Effector memory CD8-positive, alpha-beta T cell (primary cell): Measurements from ENCODE around the gene LACC1.

Experiments
- ATAC-seq: fragments of 150-1000 bp; cut with Tn5 transposase; replicated peaks from 2 replicates; pipeline ENCODE4 v1.10.0; 2021; ENCODE audit warnings: mild to moderate bottlenecking, moderate library complexity
- DNase-seq, 3 experiments: peaks; one replicate each; pipeline ENCODE4 v3.0.0; 2021
- H3K27ac Mint-ChIP-seq, 2 donors: one replicate each; pipeline ENCODE4 v1.8.0; 2022; ENCODE audit warnings: mild to moderate bottlenecking in 2 of 2, mixed read lengths in 2 of 2, moderate library complexity in 2 of 2
- H3K27me3 Mint-ChIP-seq, 2 donors: one replicate each; pipeline ENCODE4 v1.8.0; 2022; ENCODE audit warnings: mixed read lengths in 2 of 2
- H3K36me3 Mint-ChIP-seq: one replicate; pipeline ENCODE4 v1.8.0; 2022; ENCODE audit warnings: mild to moderate bottlenecking, moderate library complexity, mixed read lengths; ENCODE audit not compliant: insufficient read depth
- H3K4me1 Mint-ChIP-seq, 2 donors: one replicate each; pipeline ENCODE4 v1.8.0; 2022; ENCODE audit warnings: low read depth in 2 of 2, mixed read lengths in 2 of 2
- H3K4me3 Mint-ChIP-seq, 2 donors: one replicate each; pipeline ENCODE4 v1.8.0; 2022; ENCODE audit warnings: mild to moderate bottlenecking in 2 of 2, mixed read lengths in 2 of 2, moderate library complexity in 2 of 2
- H3K9me3 Mint-ChIP-seq, 2 donors: one replicate each; pipeline ENCODE4 v1.8.0; 2022; ENCODE audit warnings: mixed read lengths in 2 of 2

The LACC1 gene

DNA sequence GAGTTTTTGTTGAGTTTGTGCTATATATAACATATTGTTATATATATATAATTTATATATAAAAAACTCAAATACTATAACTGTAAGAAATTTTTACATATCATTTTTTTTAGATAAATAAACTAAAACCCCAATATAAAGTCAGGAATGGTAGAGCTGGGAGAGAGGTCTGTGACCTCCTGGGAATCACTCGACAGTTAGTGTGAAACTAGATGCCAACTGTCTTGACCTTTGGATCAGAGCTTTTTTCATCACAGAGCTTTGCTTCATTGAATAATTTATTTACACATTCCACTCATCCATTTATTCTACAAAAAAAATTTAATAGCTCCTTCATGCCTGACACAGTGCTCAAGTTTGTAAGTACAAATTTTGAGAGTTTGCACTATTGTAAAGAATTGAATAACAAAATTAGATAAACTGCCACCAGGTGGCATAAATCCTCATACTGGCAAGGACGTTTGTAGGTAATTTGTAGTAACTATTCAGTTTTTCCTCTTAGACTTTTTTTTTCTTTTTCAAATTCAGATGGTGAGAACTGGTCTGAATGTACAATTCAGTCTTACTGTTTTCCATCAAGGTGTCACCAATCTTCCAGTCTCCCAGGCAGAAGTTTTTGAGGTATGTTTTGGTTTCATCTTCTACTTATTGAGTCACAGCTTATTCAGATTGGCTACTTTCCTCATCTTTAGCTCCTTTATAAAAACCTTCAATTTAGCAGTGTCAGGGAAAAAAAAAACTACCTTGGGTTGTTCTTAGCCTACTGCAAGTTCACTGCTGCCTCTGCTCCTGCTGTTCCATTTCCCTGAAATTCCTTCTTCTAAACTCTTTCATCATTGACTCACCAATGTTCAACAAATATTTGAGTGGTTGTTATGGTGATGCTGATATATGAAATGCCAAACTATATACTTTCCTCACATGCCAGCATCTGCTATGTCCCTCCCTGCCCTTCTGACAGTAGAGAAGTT lies 28.7 kb downstream of the LACC1 start:
- Mint-ChIP-seq H3K9me3 (no peaks in the 10 kb centered on the region), H3K27me3 (peaks cover 31 to 43% of the 10 kb centered on the region in 2 donors), H3K4me1 (no peaks in the 10 kb centered on the region), H3K4me3 (no peak overlapping the region), H3K27ac (no peak overlapping the region), H3K36me3 (peaks cover 2% of the 10 kb centered on the region)
- ATAC-seq (peak; percentile 48), DNase-seq (peak; percentile 1 to 11 (median 8))

DNA sequence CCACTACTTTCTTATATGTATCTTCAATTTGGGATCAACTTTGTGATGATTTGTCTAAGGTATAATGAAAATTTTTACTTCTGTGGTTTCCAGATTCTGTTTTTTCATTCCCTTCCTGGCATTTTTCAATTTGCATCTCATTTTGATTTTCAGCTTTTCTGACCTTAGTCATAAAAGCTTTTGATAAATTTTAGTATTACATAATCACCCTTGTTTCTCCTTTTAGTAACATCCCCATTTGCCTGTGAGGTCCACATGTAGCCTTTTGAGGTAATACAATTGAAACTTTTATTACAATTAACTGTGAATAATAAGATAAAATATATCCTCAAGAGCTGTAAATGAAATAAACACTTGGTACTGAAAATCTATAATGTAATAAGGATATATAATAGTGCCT lies 31.2 kb downstream of the LACC1 start:
- ATAC-seq (no peak), DNase-seq (no peak)
- Mint-ChIP-seq H3K9me3 (no peaks in the 10 kb centered on the region), H3K4me1 (no peaks in the 10 kb centered on the region), H3K27me3 (peaks cover 31 to 32% of the 10 kb centered on the region in 2 donors), H3K36me3 (peaks cover 2% of the 10 kb centered on the region), H3K27ac (no peak overlapping the region), H3K4me3 (no peak overlapping the region)

- Mint-ChIP-seq H3K27me3 (peaks cover 27 to 29% of the 10 kb centered on the region in 2 donors), H3K4me1 (no peaks in the 10 kb centered on the region), H3K9me3 (no peaks in the 10 kb centered on the region), H3K36me3 (peaks cover 2% of the 10 kb centered on the region), H3K27ac (no peak overlapping the region), H3K4me3 (no peak overlapping the region)
- DNase-seq, result no peak
- no peak for ATAC-seq
Observed at GRCh38 chr13:43911278-43911677, 31.6 kb downstream of the LACC1 start.

DNA sequence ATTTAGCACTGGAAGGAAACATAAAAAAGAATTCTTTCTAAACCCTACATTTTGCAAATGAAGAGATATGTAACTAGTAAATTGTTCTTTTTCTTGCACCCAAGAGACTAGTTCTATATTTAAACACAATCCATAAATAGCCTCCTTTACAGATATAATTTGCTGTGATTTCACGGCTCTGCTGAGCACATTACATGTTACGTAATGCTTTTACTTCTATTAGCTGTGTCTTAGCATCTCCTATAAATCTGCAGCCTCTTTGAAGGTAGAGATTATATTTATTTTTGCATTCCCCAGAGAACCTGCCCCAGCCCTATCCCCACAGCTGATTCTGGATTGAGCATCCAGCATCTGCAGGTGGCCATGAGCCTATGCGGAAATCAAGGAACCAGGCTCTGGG lies 32.2 kb downstream of the LACC1 start:
- H3K27ac Mint-ChIP-seq, result no peak overlapping the region
- no peaks in the 10 kb centered on the region for H3K4me1 Mint-ChIP-seq
- peaks cover 2% of the 10 kb centered on the region for H3K36me3 Mint-ChIP-seq
- H3K27me3 Mint-ChIP-seq, result peaks cover 21 to 23% of the 10 kb centered on the region in 2 donors
- no peak for DNase-seq
- H3K9me3 Mint-ChIP-seq, result no peaks in the 10 kb centered on the region
- H3K4me3 Mint-ChIP-seq, result no peak overlapping the region
- ATAC-seq, result no peak

GRCh38 chr13:43915451-43915850 lies 35.7 kb downstream of the LACC1 start:
- no peak overlapping the region for H3K27ac Mint-ChIP-seq
- H3K27me3 Mint-ChIP-seq, result peaks cover 17 to 26% of the 10 kb centered on the region in 2 donors
- DNase-seq, result no peak
- no peak overlapping the region for H3K4me3 Mint-ChIP-seq
- H3K9me3 Mint-ChIP-seq, result no peaks in the 10 kb centered on the region
- peaks cover 2% of the 10 kb centered on the region for H3K36me3 Mint-ChIP-seq
- H3K4me1 Mint-ChIP-seq, result no peaks in the 10 kb centered on the region
- ATAC-seq, result no peak

GRCh38 chr13:43916828-43917227 lies 37.1 kb downstream of the LACC1 start:
- Mint-ChIP-seq H3K27me3 (peaks cover 28 to 39% of the 10 kb centered on the region in 2 donors), H3K36me3 (peaks cover 2% of the 10 kb centered on the region), H3K27ac (no peak overlapping the region), H3K4me1 (no peaks in the 10 kb centered on the region), H3K4me3 (no peak overlapping the region), H3K9me3 (no peaks in the 10 kb centered on the region)
- no peak for ATAC-seq
- DNase-seq, result no peak

GRCh38 chr13:43918636-43919035 lies 38.9 kb downstream of the LACC1 start:
- DNase-seq, result no peak
- no peaks in the 10 kb centered on the region for H3K36me3 Mint-ChIP-seq
- no peak overlapping the region for H3K4me3 Mint-ChIP-seq
- H3K27ac Mint-ChIP-seq, result no peak overlapping the region
- no peaks in the 10 kb centered on the region for H3K4me1 Mint-ChIP-seq
- H3K27me3 Mint-ChIP-seq, result peaks cover 20 to 29% of the 10 kb centered on the region in 2 donors
- no peak for ATAC-seq
- H3K9me3 Mint-ChIP-seq, result no peaks in the 10 kb centered on the region

DNA sequence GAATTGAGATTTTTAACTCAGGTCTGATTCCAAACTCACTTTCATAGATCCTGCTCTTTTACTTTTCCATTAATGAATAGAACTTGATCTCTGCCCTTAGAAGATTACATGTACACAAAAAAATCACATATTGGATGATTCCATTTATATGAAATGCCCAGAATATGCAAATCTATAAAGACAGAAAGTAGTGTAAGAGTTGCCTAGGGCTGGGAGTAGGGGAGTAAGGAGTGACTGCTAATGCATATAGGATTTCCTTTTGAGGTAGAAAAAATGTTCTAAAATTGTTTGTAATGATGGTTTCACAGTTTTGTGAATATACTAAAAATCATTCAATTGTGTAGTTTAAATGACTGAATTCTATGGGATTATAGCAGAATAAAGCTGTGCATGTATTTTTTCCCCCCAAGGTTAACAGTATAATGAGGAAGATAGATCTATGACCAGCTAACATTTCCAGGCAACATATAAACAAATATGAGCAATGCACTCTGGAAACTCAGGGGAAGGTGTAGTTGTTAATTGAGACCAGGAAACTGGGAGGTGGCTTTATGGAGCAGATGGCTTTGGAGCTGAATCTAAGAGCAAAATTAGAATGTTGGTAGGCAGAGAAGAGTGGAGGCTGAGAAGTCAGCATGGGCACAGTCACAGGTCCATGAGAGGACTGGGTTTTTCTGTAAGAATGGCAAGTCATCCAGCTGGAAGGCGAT lies 41.4 kb downstream of the LACC1 start:
- H3K36me3 Mint-ChIP-seq, result no peaks in the 10 kb centered on the region
- DNase-seq (no peak), ATAC-seq (no peak)

DNA sequence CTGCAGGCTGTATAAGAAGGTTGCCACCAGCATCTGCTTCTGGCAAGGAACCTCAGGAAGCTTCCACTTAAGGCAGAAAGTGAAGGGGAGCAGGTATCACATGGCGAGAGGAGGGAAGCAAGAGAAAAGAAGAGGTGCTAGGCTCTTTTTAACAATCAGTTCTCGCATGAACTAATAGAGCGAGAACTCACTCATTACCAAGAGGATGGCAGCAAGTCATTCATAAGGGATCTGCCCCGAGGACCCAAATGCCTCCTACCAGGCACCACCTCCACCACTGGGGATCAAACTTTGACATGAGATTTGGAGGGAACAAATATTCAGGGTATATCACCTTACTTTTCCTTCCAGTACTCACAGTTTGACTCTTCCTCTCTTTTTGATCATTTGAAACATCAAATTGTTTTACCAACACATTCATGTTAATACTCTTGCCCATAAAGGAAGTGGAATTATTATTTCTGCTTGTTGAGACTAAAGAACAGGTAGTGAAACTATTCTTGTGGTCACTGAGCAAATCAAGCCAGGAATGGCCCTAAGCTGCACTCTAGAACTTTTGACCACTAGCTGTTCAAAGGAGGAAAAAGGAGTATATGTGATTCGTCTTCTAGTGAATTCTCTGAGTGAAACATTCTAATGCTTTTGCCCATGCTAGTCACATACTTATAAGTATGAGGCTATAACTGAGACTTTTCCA lies 45.0 kb downstream of the LACC1 start:
- no peaks in the 10 kb centered on the region for H3K36me3 Mint-ChIP-seq
- H3K27ac Mint-ChIP-seq, result no peak overlapping the region
- no peaks in the 10 kb centered on the region for H3K4me1 Mint-ChIP-seq
- no peaks in the 10 kb centered on the region for H3K9me3 Mint-ChIP-seq
- ATAC-seq (no peak), DNase-seq (no peak)
- no peak overlapping the region for H3K4me3 Mint-ChIP-seq
- peaks cover 34 to 42% of the 10 kb centered on the region in 2 donors for H3K27me3 Mint-ChIP-seq

More for the DNA sequence above, 41.4 kb downstream of the LACC1 start:
- Mint-ChIP-seq H3K27me3 (peaks cover 35 to 42% of the 10 kb centered on the region in 2 donors), H3K27ac (no peak overlapping the region), H3K4me1 (no peaks in the 10 kb centered on the region), H3K9me3 (no peaks in the 10 kb centered on the region), H3K4me3 (no peak overlapping the region)

- Mint-ChIP-seq H3K27ac (no peak overlapping the region), H3K36me3 (no peaks in the 10 kb centered on the region), H3K9me3 (no peaks in the 10 kb centered on the region), H3K27me3 (peaks cover 3 to 26% of the 10 kb centered on the region in 2 donors), H3K4me1 (no peaks in the 10 kb centered on the region), H3K4me3 (no peak overlapping the region)
- no peak for ATAC-seq
- DNase-seq, result no peak
Observed at GRCh38 chr13:43929947-43930346, 50.2 kb downstream of the LACC1 start.

DNA sequence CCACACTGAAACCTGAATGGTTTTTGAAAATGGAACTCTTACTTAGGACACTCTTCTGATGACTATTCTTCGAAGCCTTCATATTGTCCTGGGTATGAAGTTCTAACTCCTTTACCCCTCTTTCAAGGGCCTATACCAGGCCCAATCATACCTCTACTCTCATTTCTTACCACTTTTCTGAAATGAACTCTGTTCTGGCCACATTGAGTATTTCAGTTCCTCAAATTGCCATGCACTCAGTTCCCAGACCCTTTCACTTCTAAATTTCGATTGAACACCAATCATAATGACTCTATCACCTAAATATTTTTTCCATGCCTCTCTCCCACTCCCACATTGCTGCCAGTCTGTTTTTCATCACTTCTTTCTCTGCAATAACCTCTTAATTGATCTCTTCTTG lies 53.7 kb downstream of the LACC1 start:
- peaks cover 0 to 24% of the 10 kb centered on the region in 2 donors for H3K27me3 Mint-ChIP-seq

DNA sequence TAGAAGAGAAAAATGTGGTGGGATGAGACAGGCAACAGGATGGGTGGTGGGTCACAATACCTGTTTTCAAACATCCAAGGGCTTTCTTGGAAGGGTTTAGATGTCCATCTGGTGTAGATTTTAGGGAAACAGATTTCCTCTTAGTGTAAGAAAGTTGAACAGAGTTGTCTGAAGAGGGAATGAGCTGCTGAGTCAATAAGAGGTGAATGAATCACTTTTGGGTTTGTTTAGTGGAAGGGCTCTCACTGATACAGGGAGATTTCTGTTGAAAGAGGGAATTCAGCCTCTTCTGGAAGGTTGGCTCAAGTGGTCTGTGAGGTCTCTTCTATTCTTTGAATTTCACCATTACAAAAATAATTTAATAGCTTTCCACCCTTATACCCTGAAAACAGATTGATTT lies 54.6 kb downstream of the LACC1 start:
- DNase-seq, result no peak
- Mint-ChIP-seq H3K27ac (no peak overlapping the region), H3K4me1 (no peaks in the 10 kb centered on the region), H3K4me3 (no peak overlapping the region), H3K27me3 (peaks cover 0 to 22% of the 10 kb centered on the region in 2 donors), H3K36me3 (no peaks in the 10 kb centered on the region), H3K9me3 (no peaks in the 10 kb centered on the region)
- ATAC-seq, result no peak

More for the DNA sequence above, 53.7 kb downstream of the LACC1 start:
- Mint-ChIP-seq H3K4me1 (no peaks in the 10 kb centered on the region), H3K4me3 (no peak overlapping the region), H3K27ac (no peak overlapping the region), H3K36me3 (no peaks in the 10 kb centered on the region), H3K9me3 (no peaks in the 10 kb centered on the region)
- ATAC-seq, result no peak
- no peak for DNase-seq

- H3K9me3 Mint-ChIP-seq, result no peaks in the 10 kb centered on the region
- H3K27me3 Mint-ChIP-seq, result peaks cover 0 to 18% of the 10 kb centered on the region in 2 donors
- no peak overlapping the region for H3K27ac Mint-ChIP-seq
- no peak for ATAC-seq
- no peak overlapping the region for H3K4me3 Mint-ChIP-seq
- DNase-seq, result no peak
- H3K36me3 Mint-ChIP-seq, result no peaks in the 10 kb centered on the region
- no peaks in the 10 kb centered on the region for H3K4me1 Mint-ChIP-seq
Observed at GRCh38 chr13:43935878-43936277, 56.2 kb downstream of the LACC1 start.
